ENCODE measurements around the gene C9orf72. TPM values are rescaled to one million over a fixed set of nuclear protein-coding genes. Genes with fewer than 3 reads are reported as not detected.

The C9orf72 gene
- total and polyA plus RNA-seq, 2 of the 8 experiments (the other 6 are each of a cell fraction or from before 2014, with no cell fraction given), result 7.2 to 17.5 TPM

GRCh38 chr9:27534658-27535209 is 38.5 kb downstream of the C9orf72 start (continued):
- no peak for TF ChIP-seq CBX8 (IDR thresholded peaks at IDR 0.05; ENCODE audit: borderline replicate concordance, low read depth, low read length)
- TF ChIP-seq TEAD4 (IDR thresholded peaks at IDR 0.05; ENCODE audit: low read depth, low read length), result no peak
- TF ChIP-seq RBBP5 (IDR thresholded peaks at IDR 0.05; ENCODE audit: borderline replicate concordance, low read depth, low read length), result no peak
